Tongue (tissue), 2 donors: Measurements from ENCODE around the gene ZNF318. TPM values are rescaled to one million over a fixed set of nuclear protein-coding genes. Genes with fewer than 3 reads are reported as not detected.
"Not testable (repeated sequence)": the region's sequence is repeated elsewhere in the genome, so short reads cannot be mapped to it uniquely, and the experiment has no call there.

Experiments used
- DNase-seq: peaks from one replicate; pipeline ENCODE4 v3.0.0-alpha.2; 2015
- total RNA-seq: library from RNA; depleted of rRNA; stranded (reverse); fragments of >200 nt; gene quantifications from one replicate; pipeline ENCODE4 v1.2.3, GENCODE V29; 2014

Gene ZNF318
- 13.0 TPM for total RNA-seq

- peak; percentile 99 for DNase-seq
These were observed at the start of gene ZNF318 for GRCh38 chr6:43369174-43370002. Gene ZNF318 (minus strand): TSS chr6:43369647. CDS start chr6:43369365, 282 bp downstream.

- DNase-seq, result no peak
These were observed 47.5 kb upstream of the ZNF318 start for GRCh38 chr6:43416935-43417334.

GRCh38 chr6:43415275-43415674, 45.8 kb upstream of the ZNF318 start:
- not testable (repeated sequence) for DNase-seq

GRCh38 chr6:43413002-43413401, 43.6 kb upstream of the ZNF318 start:
- no peak for DNase-seq

- no peak for DNase-seq
These were observed 43.1 kb upstream of the ZNF318 start for GRCh38 chr6:43412541-43412940.

GRCh38 chr6:43410776-43411175, 41.3 kb upstream of the ZNF318 start:
- not testable (repeated sequence) for DNase-seq

- no peak for DNase-seq
These were observed 38.8 kb upstream of the ZNF318 start for GRCh38 chr6:43408259-43408658.

- DNase-seq, result no peak
These were observed 37.8 kb upstream of the ZNF318 start for GRCh38 chr6:43407296-43407695.

GRCh38 chr6:43405354-43405753, 35.9 kb upstream of the ZNF318 start:
- DNase-seq, result no peak

- no peak for DNase-seq
These were observed 33.4 kb upstream of the ZNF318 start for GRCh38 chr6:43402820-43403219.

GRCh38 chr6:43401730-43402129, 32.3 kb upstream of the ZNF318 start:
- DNase-seq, result no peak

GRCh38 chr6:43399932-43400487, 30.6 kb upstream of the ZNF318 start:
- DNase-seq, result no peak

- no peak for DNase-seq
These were observed 27.1 kb upstream of the ZNF318 start for GRCh38 chr6:43396408-43397149.

GRCh38 chr6:43395776-43396175, 26.3 kb upstream of the ZNF318 start:
- DNase-seq, result no peak

- no peak for DNase-seq
These were observed 25.5 kb upstream of the ZNF318 start for GRCh38 chr6:43394982-43395381.

GRCh38 chr6:43393602-43394001, 24.2 kb upstream of the ZNF318 start:
- DNase-seq, result no peak

- DNase-seq, result not testable (repeated sequence)
These were observed 23.7 kb upstream of the ZNF318 start for GRCh38 chr6:43393133-43393532.

- DNase-seq, result no peak
These were observed 22.1 kb upstream of the ZNF318 start for GRCh38 chr6:43391440-43392031.

- DNase-seq, result not testable (repeated sequence)
These were observed 21.4 kb upstream of the ZNF318 start for GRCh38 chr6:43390753-43391439.

- DNase-seq, result no peak
These were observed 20.4 kb upstream of the ZNF318 start for GRCh38 chr6:43389730-43390295.

GRCh38 chr6:43386492-43386891, 17.0 kb upstream of the ZNF318 start:
- DNase-seq, result peak; percentile 41
